HG02943 (cell line): ENCODE data around the gene ATG10.
A peak's percentile ranks its signal among the peaks of the same experiment; 100 is the strongest.

Source experiments
- ATAC-seq: cut with Tn5 transposase; IDR thresholded peaks from one replicate; pipeline ENCODE4 v1.9.1; 2021; ENCODE audit warnings: mild to moderate bottlenecking, low read depth, moderate library complexity; ENCODE audit not compliant: unreplicated experiment

The ATG10 gene

GRCh38 chr5:82160948-82161347, 189.1 kb downstream of the ATG10 start:
- ATAC-seq = no peak

- no peak for ATAC-seq
These were observed 190.8 kb downstream of the ATG10 start for GRCh38 chr5:82162573-82162972.

GRCh38 chr5:82163452-82164175, 191.8 kb downstream of the ATG10 start:
- no peak for ATAC-seq

- no peak for ATAC-seq
These were observed 192.6 kb downstream of the ATG10 start for GRCh38 chr5:82164176-82164976.

GRCh38 chr5:82164977-82165713, 193.3 kb downstream of the ATG10 start:
- ATAC-seq = no peak

GRCh38 chr5:82165740-82166530, 194.1 kb downstream of the ATG10 start:
- ATAC-seq = peak; percentile 73

GRCh38 chr5:82167372-82167935, 195.6 kb downstream of the ATG10 start:
- no peak for ATAC-seq

- no peak for ATAC-seq
These were observed 196.5 kb downstream of the ATG10 start for GRCh38 chr5:82168294-82168693.

GRCh38 chr5:82169892-82170291, 198.1 kb downstream of the ATG10 start:
- no peak for ATAC-seq

- ATAC-seq = peak; percentile 98
These were observed 202.5 kb downstream of the ATG10 start for GRCh38 chr5:82174128-82174918.

GRCh38 chr5:82174919-82175219, 203.0 kb downstream of the ATG10 start:
- ATAC-seq = no peak

GRCh38 chr5:82176115-82176814, 204.4 kb downstream of the ATG10 start:
- no peak for ATAC-seq

GRCh38 chr5:82178378-82178777, 206.6 kb downstream of the ATG10 start:
- no peak for ATAC-seq

GRCh38 chr5:82182662-82183061, 210.8 kb downstream of the ATG10 start:
- ATAC-seq = no peak

- no peak for ATAC-seq
These were observed 212.0 kb downstream of the ATG10 start for GRCh38 chr5:82183828-82184227.

GRCh38 chr5:82185851-82186250, 214.0 kb downstream of the ATG10 start:
- ATAC-seq = no peak

- ATAC-seq = no peak
These were observed 225.7 kb downstream of the ATG10 start for GRCh38 chr5:82197550-82197949.

- no peak for ATAC-seq
These were observed 232.7 kb downstream of the ATG10 start for GRCh38 chr5:82204567-82204966.

GRCh38 chr5:82205005-82205404, 233.2 kb downstream of the ATG10 start:
- no peak for ATAC-seq
